SK-MEL-5 (cell line): ENCODE data around the gene WDR89. TPM values are rescaled to one million over a fixed set of nuclear protein-coding genes. Genes with fewer than 3 reads are reported as not detected.
"Not testable (repeated sequence)": the region's sequence is repeated elsewhere in the genome, so short reads cannot be mapped to it uniquely, and the experiment has no call there.

Experiments
- DNase-seq: peaks from one replicate; pipeline ENCODE4 v3.0.0-alpha.2; 2016; ENCODE audit warnings: low read depth, low spot score
- in situ Hi-C: cut with HindIII; loops from 2 replicates; pipeline ENCODE4 v1.10.0; 2016; ENCODE audit warnings: low sequenced_read_pairs, high pct_unique_total_duplicates, low pct_unique_long_range_greater_than_20kb
- total RNA-seq: library from RNA; depleted of rRNA; stranded (reverse); fragments of >200 nt; shearing (Covaris generic); gene quantifications from 2 replicates; pipeline ENCODE4 v1.2.3, GENCODE V29; 2014

WDR89 gene
- total RNA-seq, 1 experiment from 2014 or later = 14.4 TPM

DNA sequence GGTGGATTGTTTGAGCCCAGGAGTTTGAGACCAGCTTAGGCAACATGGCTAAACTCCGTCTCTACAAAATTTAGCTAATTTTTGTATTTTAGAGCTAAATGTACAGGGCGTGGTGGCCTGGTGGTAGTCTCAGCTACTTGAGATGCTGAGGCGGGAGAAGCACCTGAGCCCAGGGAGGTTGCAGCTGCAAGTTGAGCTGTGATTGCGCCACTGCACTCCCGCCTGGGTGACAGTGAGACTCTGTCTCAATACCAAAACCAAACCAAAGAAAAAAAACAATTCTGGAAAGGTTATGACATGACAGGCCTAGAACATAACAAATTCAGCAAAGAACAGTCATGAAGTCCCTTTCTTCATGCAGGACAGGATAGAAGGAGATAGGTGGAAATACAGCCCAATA is 25.7 kb downstream of the WDR89 start:
- DNase-seq = no peak
- in situ Hi-C loops = no loop called here

GRCh38 chr14:63614679-63615363 is 26.9 kb downstream of the WDR89 start:
- no peak for DNase-seq
- in situ Hi-C loops = no loop called here

DNA sequence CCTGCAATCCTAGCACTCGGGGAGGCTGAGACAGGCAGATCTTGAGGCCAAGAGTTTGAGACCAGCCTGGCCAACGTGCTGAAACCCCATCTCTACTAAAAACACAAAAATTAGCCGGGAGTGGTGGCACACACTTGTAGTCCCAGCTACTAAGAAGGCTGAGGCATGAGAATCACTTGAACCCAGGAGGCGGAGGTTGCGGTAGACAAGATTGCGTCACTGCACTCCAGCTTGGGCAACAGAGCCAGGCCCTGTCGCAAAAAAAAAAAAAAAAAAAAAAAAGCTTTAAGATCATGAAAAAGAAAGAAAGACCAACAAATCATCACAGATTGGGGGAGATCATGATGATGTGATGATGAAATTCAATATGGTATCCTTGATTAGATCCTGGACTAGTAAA is 30.6 kb downstream of the WDR89 start:
- DNase-seq = no peak
- in situ Hi-C loops = no loop called here

- in situ Hi-C loops = no loop called here
- DNase-seq = no peak
Measured at GRCh38 chr14:63605041-63605532, 36.6 kb downstream of the WDR89 start.

- in situ Hi-C loops = no loop called here
- no peak for DNase-seq
Measured at GRCh38 chr14:63604626-63605025, 37.0 kb downstream of the WDR89 start.

- no peak for DNase-seq
- in situ Hi-C loops = no loop called here
Measured at GRCh38 chr14:63603749-63604277, 37.9 kb downstream of the WDR89 start.

DNA sequence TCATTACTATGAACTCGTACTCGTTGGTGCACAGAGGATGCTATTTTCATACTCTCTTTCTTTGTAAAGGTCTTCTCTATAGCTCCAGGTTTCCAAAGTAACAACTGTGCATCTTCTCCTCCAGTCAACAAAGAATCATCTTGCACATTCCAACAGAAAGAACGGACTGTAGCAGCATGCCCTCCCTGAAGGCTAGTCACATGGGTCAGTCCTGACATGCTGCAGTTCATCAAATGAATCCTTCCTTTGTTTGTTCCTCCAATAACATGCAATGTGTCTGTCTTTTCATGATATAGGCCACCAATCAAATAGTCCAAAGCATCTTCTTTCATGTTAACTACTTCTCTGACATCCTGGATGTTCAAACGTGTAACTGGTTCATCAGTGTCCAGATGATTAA is 42.9 kb downstream of the WDR89 start:
- in situ Hi-C loops = no loop called here

GRCh38 chr14:63596998-63597658 is 44.5 kb downstream of the WDR89 start:
- no peak for DNase-seq
- in situ Hi-C loops = no loop called here

More for the DNA sequence above, 42.9 kb downstream of the WDR89 start:
- DNase-seq = peak; percentile 89

- in situ Hi-C loops = no loop called here
- DNase-seq = no peak
Measured at GRCh38 chr14:63594455-63595372, 47.0 kb downstream of the WDR89 start.

DNA sequence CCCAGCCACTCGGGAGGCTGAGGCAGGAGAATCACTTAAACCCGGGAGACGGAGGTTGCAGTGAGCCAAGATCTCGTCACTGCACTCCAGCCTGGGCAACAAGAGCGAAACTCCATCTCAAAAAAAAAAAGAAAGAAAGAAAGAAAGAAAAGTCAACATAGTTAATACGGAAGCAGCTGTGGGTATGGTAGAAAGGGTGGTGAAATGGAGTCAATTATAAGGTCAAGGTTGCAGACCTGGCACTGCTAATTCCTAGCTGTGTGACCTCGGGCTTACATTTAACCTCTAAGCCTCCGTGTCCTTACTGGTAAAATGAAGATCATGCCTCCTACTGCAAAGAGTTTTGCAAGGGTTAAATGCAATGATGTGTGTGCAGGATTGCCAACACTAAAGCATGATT is 58.6 kb downstream of the WDR89 start:
- DNase-seq, in situ Hi-C loops: not testable (repeated sequence)

DNA sequence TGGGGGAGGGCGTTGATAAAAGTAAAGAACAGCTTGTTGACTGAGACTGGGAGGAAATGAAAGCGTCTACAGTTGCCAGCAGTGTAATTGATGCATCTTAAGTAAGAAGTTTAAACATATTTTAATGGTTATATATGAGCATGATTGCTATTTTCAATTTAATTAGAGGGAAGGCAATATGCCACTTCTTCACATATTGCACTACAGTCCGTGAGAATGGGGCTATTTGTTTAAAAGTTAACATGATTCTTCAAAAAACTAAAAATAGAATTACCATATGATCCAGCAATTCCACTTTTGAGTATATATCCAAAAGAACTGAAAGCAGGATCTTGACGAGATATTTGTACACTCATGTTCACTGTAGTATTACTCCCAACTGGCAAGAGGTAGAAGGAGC is 60.2 kb downstream of the WDR89 start:
- DNase-seq = no peak
- in situ Hi-C loops = no loop called here

DNA sequence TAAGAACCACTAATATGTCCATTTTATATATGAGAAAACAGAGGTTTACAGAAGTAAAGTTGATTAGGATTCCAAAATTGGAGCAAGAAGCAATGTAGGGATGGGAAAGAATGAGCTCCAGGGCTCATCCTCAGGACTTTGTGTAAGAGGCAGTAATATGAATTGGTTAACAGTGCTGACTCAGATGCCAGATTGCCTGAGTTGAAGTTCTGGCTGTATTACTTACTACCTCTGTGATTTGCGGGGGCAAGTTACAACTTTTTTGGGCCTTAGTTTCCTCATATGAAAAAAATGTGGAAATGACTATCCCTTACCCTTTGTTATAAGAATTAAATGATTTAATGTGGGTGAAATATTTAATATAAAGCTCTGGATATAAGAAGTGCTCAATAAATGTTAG is 63.4 kb downstream of the WDR89 start:
- no peak for DNase-seq
- in situ Hi-C loops = no loop called here

- no peak for DNase-seq
- in situ Hi-C loops = no loop called here
Measured at GRCh38 chr14:63573581-63573980, 68.1 kb downstream of the WDR89 start.

DNA sequence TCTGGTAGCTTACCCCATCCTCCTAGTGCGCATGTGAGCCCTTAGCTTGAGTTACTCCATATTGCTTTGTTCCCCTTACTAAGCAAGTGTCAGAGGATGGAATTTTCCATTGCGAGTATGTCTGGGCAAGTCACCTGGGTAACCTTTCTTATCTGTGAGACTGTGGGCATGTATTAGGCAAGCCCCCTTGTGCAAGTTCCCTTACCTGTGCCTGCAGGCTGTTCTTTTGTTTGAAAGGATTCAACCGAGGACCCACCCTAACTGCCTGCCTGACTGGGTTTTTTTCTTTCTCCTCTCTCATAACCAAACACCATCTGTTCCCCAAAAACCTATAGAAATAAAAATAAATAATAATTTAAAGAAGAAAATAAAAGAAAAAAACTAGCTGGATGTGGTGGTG is 76.2 kb downstream of the WDR89 start:
- in situ Hi-C loops = no loop called here
- DNase-seq = no peak

DNA sequence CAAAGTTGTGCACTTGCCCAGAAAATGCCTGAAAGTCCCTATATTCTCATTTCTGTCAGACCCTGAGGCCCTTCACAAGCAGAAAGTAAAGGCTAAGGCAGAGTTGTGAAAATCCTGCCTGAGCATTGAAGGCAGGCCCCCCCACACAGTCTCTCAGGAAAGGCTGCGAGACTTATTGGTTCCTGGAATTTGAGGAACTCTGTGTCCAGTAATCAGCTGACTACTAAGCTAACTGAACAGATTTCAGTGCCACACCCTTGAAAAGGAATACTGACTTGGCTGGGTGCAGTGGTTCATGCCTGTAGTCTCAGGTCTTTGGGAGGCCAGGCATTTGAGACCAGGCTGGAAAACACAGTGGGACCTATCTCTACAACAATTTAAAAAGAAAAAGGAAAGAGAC is 77.4 kb downstream of the WDR89 start:
- no peak for DNase-seq
- in situ Hi-C loops = no loop called here

- peak; percentile 33 for DNase-seq
- in situ Hi-C loops = no loop called here
Measured at GRCh38 chr14:63563370-63564026, 78.2 kb downstream of the WDR89 start.

- in situ Hi-C loops = no loop called here
- DNase-seq = no peak
Measured at GRCh38 chr14:63562405-63562804, 79.3 kb downstream of the WDR89 start.

DNA sequence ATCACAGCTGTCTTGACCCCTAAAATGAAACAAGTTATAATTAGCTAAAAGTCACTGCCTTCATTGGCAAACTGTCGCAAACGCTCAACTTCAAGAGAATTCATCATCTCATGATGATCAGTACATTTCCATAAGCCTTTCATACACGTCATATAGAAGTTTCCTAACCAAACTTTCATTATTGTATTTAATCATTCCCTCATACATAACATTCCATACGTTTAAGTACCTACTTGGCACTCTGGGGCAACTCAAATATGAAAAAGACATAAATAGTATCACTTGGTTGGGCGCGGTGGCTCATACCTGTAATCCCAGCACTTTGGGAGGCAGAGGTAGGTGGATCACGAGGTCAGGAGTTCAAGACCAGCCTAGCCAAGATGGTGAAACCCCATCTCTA is 86.1 kb downstream of the WDR89 start:
- DNase-seq = no peak
- in situ Hi-C loops = no loop called here
